T-cell (primary cell): Measurements from ENCODE around the gene OVAAL. TPM values are rescaled to one million over a fixed set of nuclear protein-coding genes. Genes with fewer than 3 reads are reported as not detected.
"Not testable (repeated sequence)": the region's sequence is repeated elsewhere in the genome, so short reads cannot be mapped to it uniquely, and the experiment has no call there.

Source experiments
- ATAC-seq, 4 experiments: fragments of 200-7000 bp in 3 of 4; fragments of 150-1000 bp in 1 of 4; cut with Tn5 transposase; replicated peaks in 1 of 4; 1 replicate in 3 of 4; 2 replicates in 1 of 4; pipeline ENCODE4 v1.10.0; 2021; ENCODE audit warnings: moderate library complexity in 3 of 4, mild to moderate bottlenecking in 2 of 4, moderate number of reproducible peaks in 1 of 4
- CTCF ChIA-PET, 2 donors: fragments of 300-600 bp; sonication (Branson Sonifier 250); formaldehyde crosslinking; loops; one replicate each; lab custom pipeline; 2022; ENCODE audit warnings: antibody characterized with exemption in 2 of 2; lab: Charles Lee
- POLR2A ChIA-PET, 2 donors: fragments of 300-600 bp; sonication (Branson Sonifier 250); formaldehyde crosslinking; loops; one replicate each; lab custom pipeline; 2022; ENCODE audit warnings: antibody characterized with exemption in 2 of 2; lab: Charles Lee
- DNase-seq, 35 experiments: peaks; one replicate each; pipeline versions ENCODE4 v3.0.0 to v3.0.0-alpha.2; 2013 to 2023
- H3K27ac ChIP-seq: one replicate; pipeline ENCODE4 v1.5.1; 2013; ENCODE audit warnings: low read length
- H3K27me3 ChIP-seq, 2 experiments: replicated peaks in 1 of 2; 1 replicate in 1 of 2; 2 replicates in 1 of 2; pipeline versions ENCODE4 v1.6.1 to v1.7.0; 2013; ENCODE audit warnings: low read length in 1 of 2, mixed read lengths in 1 of 2; ENCODE audit not compliant: control insufficient read depth in 2 of 2, insufficient read depth in 2 of 2; ENCODE audit errors: extremely low read depth in 1 of 2
- H3K36me3 ChIP-seq, 2 donors: 1 replicate in 1 of 2; 2 replicates in 1 of 2; pipeline versions ENCODE4 v1.6.1 to v1.7.0; 2013; ENCODE audit warnings: low read length in 1 of 2; ENCODE audit not compliant: control insufficient read depth in 2 of 2, insufficient read depth in 1 of 2; ENCODE audit errors: extremely low read depth in 1 of 2
- H3K4me1 ChIP-seq, 2 experiments: 1 replicate in 1 of 2; 2 replicates in 1 of 2; pipeline versions ENCODE4 v1.6.1 to v1.7.0; 2013; ENCODE audit warnings: low read length in 2 of 2, mixed read lengths in 1 of 2; ENCODE audit not compliant: insufficient read depth in 2 of 2, control insufficient read depth in 1 of 2; ENCODE audit errors: extremely low read depth in 1 of 2
- H3K4me3 ChIP-seq, 2 donors: 1 replicate in 1 of 2; 2 replicates in 1 of 2; pipeline versions ENCODE4 v1.5.1 to v1.7.0; 2013; ENCODE audit warnings: mild to moderate bottlenecking in 2 of 2, low read length in 1 of 2, moderate library complexity in 1 of 2; ENCODE audit not compliant: control insufficient read depth in 1 of 2; ENCODE audit errors: extremely low read depth in 1 of 2
- H3K9me3 ChIP-seq: 2 replicates; pipeline ENCODE4 v1.7.0; 2013
- H3K27ac Mint-ChIP-seq, 2 donors: one replicate each; pipeline ENCODE4 v1.8.0; 2020 to 2021; ENCODE audit warnings: mild to moderate bottlenecking in 2 of 2, mixed read lengths in 2 of 2
- H3K27me3 Mint-ChIP-seq, 2 donors: one replicate each; pipeline ENCODE4 v1.8.0; 2021 to 2022; ENCODE audit warnings: mixed read lengths in 2 of 2
- H3K36me3 Mint-ChIP-seq: one replicate; pipeline ENCODE4 v1.8.0; 2021; ENCODE audit warnings: mixed read lengths
- H3K4me1 Mint-ChIP-seq, 3 donors: one replicate each; pipeline ENCODE4 v1.8.0; 2020 to 2022; ENCODE audit warnings: mixed read lengths in 3 of 3, mild to moderate bottlenecking in 1 of 3
- H3K4me3 Mint-ChIP-seq, 3 donors: one replicate each; pipeline ENCODE4 v1.8.0; 2020 to 2022; ENCODE audit warnings: mild to moderate bottlenecking in 3 of 3, mixed read lengths in 3 of 3, moderate library complexity in 3 of 3
- H3K9me3 Mint-ChIP-seq, 3 donors: one replicate each; pipeline ENCODE4 v1.8.0; 2020 to 2022; ENCODE audit warnings: mixed read lengths in 3 of 3
- WGBS: methylation state at CpG from one replicate; pipeline ENCODE4 v1.1.5; 2013; ENCODE audit warnings: missing lambda C conversion rate; ENCODE audit not compliant: insufficient coverage; 5-methylcytosine and 5-hydroxymethylcytosine counted together
- total RNA-seq, 35 experiments: library from RNA in 6 of 35; stranded (reverse) in 6 of 35; fragments of 120-200 nt in 1 of 35; gene quantifications; one replicate each; pipeline versions ENCODE4 v1.2.1 to v1.2.4 and lab custom pipeline; 2013 to 2026

OVAAL gene
- total RNA-seq, 5 donors from 2014 or later (not counting 1 experiment from before 2014, with no cell fraction given): not detected

DNA sequence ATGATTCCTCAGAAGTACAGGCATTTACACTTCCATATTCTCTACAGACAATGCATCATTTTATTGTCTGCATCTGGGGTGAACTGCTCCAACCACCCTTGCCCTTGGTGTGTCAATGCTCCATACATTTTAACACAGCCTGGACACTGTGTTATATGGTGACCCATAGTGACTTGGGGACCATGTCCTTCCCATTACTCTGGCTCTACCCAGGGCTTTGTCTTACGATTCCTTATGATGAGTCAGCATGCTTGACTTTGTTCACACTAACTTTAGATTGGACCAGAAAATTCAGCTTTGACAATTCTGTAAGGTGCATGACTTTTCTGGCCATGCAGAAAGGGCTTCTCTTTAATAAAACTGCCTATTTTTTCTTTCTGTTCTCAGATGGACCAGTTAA lies 6.8 kb upstream of the OVAAL start:
- POLR2A ChIA-PET: no interaction called here
- Histone ChIP-seq H3K27ac (no peak overlapping the region), H3K9me3 (no peaks in the 10 kb centered on the region), H3K4me3 (no peak overlapping the region), H3K27me3 (peaks cover 0 to 2% of the 10 kb centered on the region in 2 experiments), H3K36me3 (no peaks in the 10 kb centered on the region), H3K4me1 (no peaks in the 10 kb centered on the region)
- CTCF ChIA-PET: no interaction called here
- 86% methylated on average over 1 of the region's 1 CpG for WGBS
- Mint-ChIP-seq H3K27ac (no peak overlapping the region), H3K4me3 (no peak overlapping the region), H3K9me3 (no peaks in the 10 kb centered on the region), H3K4me1 (no peaks in the 10 kb centered on the region), H3K36me3 (no peaks in the 10 kb centered on the region), H3K27me3 (peaks cover 0 to 5% of the 10 kb centered on the region in 2 donors)
- no peak for ATAC-seq
- DNase-seq: no peak

- H3K4me3 ChIP-seq, H3K9me3 Mint-ChIP-seq, H3K27me3 Mint-ChIP-seq, H3K4me3 Mint-ChIP-seq, H3K27ac ChIP-seq, H3K27me3 ChIP-seq, H3K27ac Mint-ChIP-seq, ATAC-seq, POLR2A ChIA-PET, H3K9me3 ChIP-seq, H3K36me3 Mint-ChIP-seq, DNase-seq, H3K4me1 Mint-ChIP-seq, H3K36me3 ChIP-seq, CTCF ChIA-PET, H3K4me1 ChIP-seq: not testable (repeated sequence)
- 100% methylated on average over 1 of the region's 2 CpGs for WGBS
These were observed 5.7 kb upstream of the OVAAL start for GRCh38 chr1:180553046-180553445.

- no peak for ATAC-seq
- CTCF ChIA-PET: interaction anchor here in 1 of 2 donors (0.7 kb wide), 1 partner anchor 740 kb away, joined by 4 read pairs; no protein-coding TSS in a partner anchor
- H3K27ac ChIP-seq: no peak overlapping the region
These were observed 3.4 kb upstream of the OVAAL start for GRCh38 chr1:180555411-180555810.

DNA sequence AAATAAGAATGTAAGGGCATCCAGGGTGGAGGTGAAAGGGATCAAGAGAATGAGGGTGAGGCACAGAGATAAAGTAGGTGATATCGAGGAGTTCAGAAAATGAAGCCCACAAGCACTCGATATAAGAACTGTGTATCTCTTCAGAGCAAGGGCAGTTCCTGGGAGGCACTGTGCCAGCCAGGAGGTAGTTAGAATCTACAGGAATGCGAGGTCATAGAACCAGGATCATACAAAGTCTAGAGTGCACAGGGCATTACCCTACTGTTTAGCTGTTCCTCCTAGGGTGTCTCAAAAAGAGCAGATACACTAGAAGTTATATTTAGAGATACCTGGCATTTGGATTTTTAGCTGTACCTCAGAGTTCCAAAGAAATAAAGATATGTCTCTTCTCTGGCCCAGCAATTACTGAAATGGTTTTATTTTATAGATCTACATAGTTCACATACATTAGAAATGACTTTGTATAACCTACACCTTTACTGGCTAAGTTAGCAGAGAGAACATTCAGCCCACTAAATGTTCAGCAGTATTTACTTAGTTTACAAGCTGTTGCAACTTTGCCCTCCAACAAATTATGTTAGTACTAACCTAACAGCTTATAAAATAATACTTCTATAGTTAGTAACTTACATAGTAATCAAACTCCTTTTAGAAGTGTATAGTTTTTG lies 1.6 kb downstream of the OVAAL start:
- H3K9me3 Mint-ChIP-seq: peaks cover 0 to 4% (median 0%) of the 10 kb centered on the region in 3 donors
- no peaks in the 10 kb centered on the region for H3K4me1 Mint-ChIP-seq
- ChIA-PET POLR2A (no interaction called here), CTCF (no interaction called here)
- H3K27ac Mint-ChIP-seq: no peak overlapping the region
- no peak for ATAC-seq
- H3K4me3 Mint-ChIP-seq: no peak overlapping the region
- Histone ChIP-seq H3K4me1 (no peaks in the 10 kb centered on the region), H3K4me3 (no peak overlapping the region), H3K9me3 (no peaks in the 10 kb centered on the region), H3K27ac (no peak overlapping the region), H3K27me3 (no peaks in the 10 kb centered on the region), H3K36me3 (no peaks in the 10 kb centered on the region)
- DNase-seq: no peak
- 95% methylated on average over 2 of the region's 3 CpGs for WGBS
- no peaks in the 10 kb centered on the region for H3K36me3 Mint-ChIP-seq
- peaks cover 0 to 11% of the 10 kb centered on the region in 2 donors for H3K27me3 Mint-ChIP-seq

More at GRCh38 chr1:180555411-180555810, 3.4 kb upstream of the OVAAL start:
- peaks cover 0 to 4% (median 0%) of the 10 kb centered on the region in 3 donors for H3K9me3 Mint-ChIP-seq
- no peaks in the 10 kb centered on the region for H3K36me3 ChIP-seq
- H3K4me1 ChIP-seq: no peaks in the 10 kb centered on the region
- no peak for DNase-seq
- H3K27ac Mint-ChIP-seq: no peak overlapping the region
- H3K27me3 ChIP-seq: peaks cover 0 to 2% of the 10 kb centered on the region in 2 experiments
- POLR2A ChIA-PET: no interaction called here
- no peaks in the 10 kb centered on the region for H3K36me3 Mint-ChIP-seq
- H3K27me3 Mint-ChIP-seq: peaks cover 0 to 11% of the 10 kb centered on the region in 2 donors
- no peaks in the 10 kb centered on the region for H3K4me1 Mint-ChIP-seq
- H3K4me3 Mint-ChIP-seq: no peak overlapping the region
- H3K4me3 ChIP-seq: no peak overlapping the region
- no peaks in the 10 kb centered on the region for H3K9me3 ChIP-seq

DNA sequence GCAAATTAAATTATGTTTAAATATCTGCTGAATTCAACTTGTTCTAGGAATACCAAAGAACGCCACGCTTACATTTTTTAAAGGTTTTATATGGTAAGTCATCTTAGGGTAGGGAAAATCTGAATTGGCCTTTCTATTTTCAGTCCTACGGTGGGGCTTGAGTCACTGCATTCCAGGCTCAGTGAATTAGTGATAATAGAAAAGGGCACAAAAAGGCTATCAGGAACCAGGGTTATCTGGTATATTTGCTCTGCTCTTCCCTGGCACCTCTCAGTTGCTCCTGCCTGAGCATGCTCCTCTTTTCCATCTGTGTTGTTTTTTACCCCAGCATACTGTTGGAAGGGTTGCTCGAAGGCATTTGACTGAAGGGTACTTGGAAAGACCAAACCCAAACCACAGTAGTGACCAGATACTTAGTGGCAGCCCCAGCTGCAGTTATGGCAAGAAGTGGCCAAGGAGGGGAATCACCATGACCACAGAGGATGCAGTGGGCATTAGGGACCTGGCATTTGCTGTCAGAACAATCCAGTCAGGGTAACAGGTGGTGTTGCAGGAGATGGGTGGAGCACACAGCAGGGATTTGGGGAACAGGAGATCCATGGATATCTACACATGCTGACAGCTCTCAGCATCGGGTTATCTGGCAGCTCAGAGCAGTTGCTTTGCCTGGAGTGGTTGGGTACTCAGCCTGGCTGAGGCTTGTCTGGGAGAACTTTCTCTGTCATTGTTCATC lies 2.3 kb downstream of the OVAAL start:
- no peak overlapping the region for H3K4me3 Mint-ChIP-seq
- H3K36me3 Mint-ChIP-seq: no peaks in the 10 kb centered on the region
- no peaks in the 10 kb centered on the region for H3K4me1 ChIP-seq
- H3K27ac ChIP-seq: no peak overlapping the region
- WGBS: 97% methylated on average over 4 of the region's 5 CpGs
- no peaks in the 10 kb centered on the region for H3K36me3 ChIP-seq
- H3K27me3 ChIP-seq: no peaks in the 10 kb centered on the region
- no peak overlapping the region for H3K4me3 ChIP-seq
- peaks cover 0 to 4% (median 0%) of the 10 kb centered on the region in 3 donors for H3K9me3 Mint-ChIP-seq
- POLR2A ChIA-PET: no interaction called here
- CTCF ChIA-PET: no interaction called here
- DNase-seq (no peak), ATAC-seq (no peak)
- peaks cover 0 to 9% of the 10 kb centered on the region in 2 donors for H3K27me3 Mint-ChIP-seq
- H3K4me1 Mint-ChIP-seq: no peaks in the 10 kb centered on the region
- H3K27ac Mint-ChIP-seq: no peak overlapping the region
- H3K9me3 ChIP-seq: no peaks in the 10 kb centered on the region

GRCh38 chr1:180562640-180563025 lies 3.9 kb downstream of the OVAAL start:
- Histone ChIP-seq H3K4me1 (no peaks in the 10 kb centered on the region), H3K4me3 (no peak overlapping the region), H3K27me3 (no peaks in the 10 kb centered on the region), H3K27ac (no peak overlapping the region), H3K9me3 (no peaks in the 10 kb centered on the region), H3K36me3 (no peaks in the 10 kb centered on the region)
- CTCF ChIA-PET: no interaction called here
- Mint-ChIP-seq H3K9me3 (peaks cover 0 to 4% (median 0%) of the 10 kb centered on the region in 3 donors), H3K4me3 (no peak overlapping the region), H3K36me3 (no peaks in the 10 kb centered on the region), H3K27ac (no peak overlapping the region), H3K27me3 (peaks cover 3 to 9% of the 10 kb centered on the region in 2 donors), H3K4me1 (no peaks in the 10 kb centered on the region)
- DNase-seq: no peak
- POLR2A ChIA-PET: no interaction called here
- 90% methylated on average over 1 of the region's 1 CpG for WGBS
- no peak for ATAC-seq
